Suppressor macrophage treated with lipopolysaccharide for 1 hour (primary cell): ENCODE data around the gene MPEG1.
A peak's percentile ranks its signal among the peaks of the same experiment; 100 is the strongest.

Source experiments
- DNase-seq, 3 donors: peaks; one replicate each; pipeline ENCODE4 v3.0.0-alpha.2; 2020 to 2022

The MPEG1 gene

GRCh38 chr11:59212744-59213631 lies at the start of gene MPEG1:
Gene MPEG1, minus strand, starts transcription at chr11:59212927. Its CDS starts 62 bp downstream, at chr11:59212865.
- DNase-seq: peak; percentile 85 to 93 (median 90)

GRCh38 chr11:59262177-59262818 lies 49.6 kb upstream of the MPEG1 start:
- DNase-seq: no peak

GRCh38 chr11:59261150-59261549 lies 48.4 kb upstream of the MPEG1 start:
- DNase-seq: no peak

GRCh38 chr11:59259867-59260475 lies 47.2 kb upstream of the MPEG1 start:
- no peak for DNase-seq

- DNase-seq: no peak
These were observed 46.3 kb upstream of the MPEG1 start for GRCh38 chr11:59259047-59259446.

- no peak for DNase-seq
These were observed 42.6 kb upstream of the MPEG1 start for GRCh38 chr11:59255281-59255680.

- DNase-seq: peak; percentile 46 to 53 (median 47)
These were observed 41.6 kb upstream of the MPEG1 start for GRCh38 chr11:59254286-59254685.

- no peak for DNase-seq
These were observed 40.3 kb upstream of the MPEG1 start for GRCh38 chr11:59253001-59253400.

GRCh38 chr11:59249535-59249934 lies 36.8 kb upstream of the MPEG1 start:
- DNase-seq: no peak

GRCh38 chr11:59247531-59248227 lies 35.0 kb upstream of the MPEG1 start:
- peak in 2 of 3 donors; percentile 17 to 33 for DNase-seq

- DNase-seq: no peak
These were observed 30.9 kb upstream of the MPEG1 start for GRCh38 chr11:59243633-59244032.

GRCh38 chr11:59240322-59240721 lies 27.6 kb upstream of the MPEG1 start:
- DNase-seq: no peak

GRCh38 chr11:59226396-59226795 lies 13.7 kb upstream of the MPEG1 start:
- DNase-seq: no peak

- peak in 1 of 3 donors; percentile 6 for DNase-seq
These were observed 12.3 kb upstream of the MPEG1 start for GRCh38 chr11:59225017-59225416.

- DNase-seq: peak; percentile 75 to 92 (median 91)
These were observed 11.7 kb upstream of the MPEG1 start for GRCh38 chr11:59224351-59224928.

- peak in 1 of 3 donors; percentile 51 for DNase-seq
These were observed 10.9 kb upstream of the MPEG1 start for GRCh38 chr11:59223611-59224010.

GRCh38 chr11:59223177-59223576 lies 10.4 kb upstream of the MPEG1 start:
- peak in 1 of 3 donors; percentile 26 for DNase-seq

GRCh38 chr11:59222464-59223060 lies 9.8 kb upstream of the MPEG1 start:
- DNase-seq: peak; percentile 83 to 94 (median 91)

GRCh38 chr11:59221441-59221840 lies 8.7 kb upstream of the MPEG1 start:
- DNase-seq: peak in 1 of 3 donors; percentile 58

- no peak for DNase-seq
These were observed 7.1 kb upstream of the MPEG1 start for GRCh38 chr11:59219836-59220235.

GRCh38 chr11:59218893-59219292 lies 6.2 kb upstream of the MPEG1 start:
- peak; percentile 70 to 87 (median 84) for DNase-seq

- peak in 1 of 3 donors; percentile 46 for DNase-seq
These were observed 5.6 kb upstream of the MPEG1 start for GRCh38 chr11:59218319-59218718.
